Ecto neural progenitor cell (in vitro differentiated cells): ENCODE results near the gene SYCE1.

Source experiments
- DNase-seq: peaks from one replicate; pipeline ENCODE4 v3.0.0-alpha.2; 2018; ENCODE audit warnings: low spot score

Gene SYCE1

DNA sequence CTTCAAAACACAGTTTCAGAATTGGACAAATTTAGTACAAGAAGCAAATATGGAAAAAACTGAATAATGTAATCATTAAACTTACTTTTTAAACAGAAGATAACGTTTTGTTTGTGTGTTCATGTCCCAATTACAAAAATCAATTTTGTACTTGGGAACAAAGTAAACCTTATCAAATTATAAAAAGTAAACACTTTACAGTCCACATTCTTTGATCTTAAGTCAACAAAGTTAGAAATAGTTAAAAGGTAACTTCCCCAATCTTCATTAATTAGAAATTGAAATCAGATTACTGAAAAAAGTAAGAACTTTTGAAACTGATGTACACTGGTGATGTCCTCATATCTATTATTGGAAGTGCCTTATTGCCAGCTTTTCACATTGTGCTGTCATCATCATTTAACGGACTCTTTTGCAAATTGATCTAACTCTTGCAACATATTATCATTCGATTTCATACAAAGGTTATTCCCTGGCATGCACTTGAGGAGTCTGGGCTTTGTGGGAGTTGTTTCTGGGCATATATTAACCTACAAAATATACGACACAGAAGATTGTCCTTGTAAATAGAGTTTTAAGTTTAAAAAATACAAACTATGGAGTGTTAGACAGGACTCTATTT is 53.4 kb downstream of the SYCE1 start:
- DNase-seq, result no peak

- no peak for DNase-seq
Measured at GRCh38 chr10:133511408-133511807, 54.0 kb downstream of the SYCE1 start.

- DNase-seq, result no peak
Measured at GRCh38 chr10:133509700-133510099, 55.7 kb downstream of the SYCE1 start.
